ENCODE measurements around the gene DUSP16. TPM values are rescaled to one million over a fixed set of nuclear protein-coding genes. Genes with fewer than 3 reads are reported as not detected.

DUSP16 gene
- total and polyA plus RNA-seq, 2 of the 8 experiments (the other 6 are each of a cell fraction or from before 2014, with no cell fraction given), result 31.6 to 55.9 TPM

DNA sequence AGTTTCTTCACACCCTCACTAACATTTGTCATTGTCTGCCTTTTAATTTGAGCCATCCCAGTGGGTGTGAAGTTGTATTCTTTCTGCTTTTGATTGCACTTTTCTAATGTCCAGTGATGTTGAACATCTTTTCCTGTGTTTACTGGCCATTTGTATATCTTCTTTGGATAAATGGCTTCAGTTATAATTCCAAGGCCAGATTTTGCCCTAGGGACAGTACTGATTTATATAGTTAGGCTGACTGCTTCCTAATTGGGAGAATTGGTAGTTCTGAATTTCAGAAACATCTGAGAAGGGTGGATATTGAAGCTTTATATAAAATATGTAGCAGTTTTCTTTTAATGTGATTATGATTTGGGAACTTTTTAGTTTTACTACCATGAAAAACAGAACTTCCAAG lies 108.3 kb downstream of the DUSP16 start:
- Histone ChIP-seq H3K4me1 (replicated peaks in 1 of 4; ENCODE audit: control insufficient read depth in 3 of 4, insufficient read depth in 4 of 4, low read length in 3 of 4) (peaks cover 0 to 2% (median 0%) of the 10 kb centered on the region in 4 experiments; a peak in 2 of 7 replicates), H3K79me2 (ENCODE audit: control insufficient read depth in 1 of 2, insufficient read depth in 2 of 2, low read length in 2 of 2) (no peaks in the 10 kb centered on the region), H3K27me3 (replicated peaks in 1 of 4; ENCODE audit: control insufficient read depth in 3 of 4, extremely low read depth in 1 of 4, insufficient read depth in 3 of 4, low read length in 3 of 4) (no peaks in the 10 kb centered on the region), H3K4me3 (ENCODE audit: extremely low read depth in 1 of 4, insufficient read depth in 2 of 4, low read depth in 3 of 4, low read length in 4 of 4) (no peak overlapping the region), H2BK12ac (ENCODE audit: low read depth, low read length) (no peak overlapping the region), H3K4me2 (ENCODE audit: insufficient read depth in 1 of 2, low read depth in 2 of 2, low read length in 2 of 2) (no peak overlapping the region), H3K18ac (ENCODE audit: extremely low read depth, low read length) (no peak overlapping the region), H3K4ac (replicated peaks; ENCODE audit: insufficient read length, low read depth, low read length) (no peak overlapping the region), H4K20me1 (replicated peaks in 1 of 2; ENCODE audit: control insufficient read depth in 1 of 2, insufficient read depth in 2 of 2, low read length in 2 of 2) (no peaks in the 10 kb centered on the region), H2BK15ac (ENCODE audit: low read length) (no peak overlapping the region), H3K23me2 (ENCODE audit: low read depth, low read length) (no peaks in the 10 kb centered on the region), H2BK5ac (ENCODE audit: low read depth, low read length) (no peak overlapping the region), H4K5ac (ENCODE audit: insufficient read length, low read depth, low read length) (no peak overlapping the region), H2BK120ac (replicated peaks; ENCODE audit: low read depth, low read length) (no peak overlapping the region), H3K14ac (ENCODE audit: insufficient read length) (no peak overlapping the region), H2AK5ac (ENCODE audit: low read depth, low read length) (no peak overlapping the region), H3K36me3 (ENCODE audit: control insufficient read depth in 2 of 4, insufficient read depth in 4 of 4, low read length in 3 of 4) (no peaks in the 10 kb centered on the region), H2BK20ac (ENCODE audit: low read length) (no peak overlapping the region), H4K91ac (replicated peaks; ENCODE audit: insufficient read length, low read length) (no peak overlapping the region), H3K9me3 (ENCODE audit: insufficient read depth in 2 of 2, low read depth in 1 of 2, low read length in 1 of 2) (no peaks in the 10 kb centered on the region), H3K23ac (ENCODE audit: insufficient read length) (no peak overlapping the region), H4K8ac (ENCODE audit: extremely low read depth, insufficient read depth, low read length) (no peak overlapping the region), H3K27ac (ENCODE audit: low read depth, low read length) (no peak overlapping the region), H2AFZ (ENCODE audit: low read length) (no peak overlapping the region), H3K9ac (replicated peaks in 1 of 4; ENCODE audit: extremely low read depth in 1 of 4, low read depth in 3 of 4, low read length in 3 of 4) (no peak overlapping the region), H3K56ac (replicated peaks; ENCODE audit: insufficient read length, low read depth, low read length) (no peak overlapping the region), H3K79me1 (ENCODE audit: low read depth, low read length) (no peaks in the 10 kb centered on the region)
- FAIRE-seq, result no peak
- TF ChIP-seq SIN3A (conservative IDR thresholded peaks at IDR 0.05 in 1 of 2, IDR thresholded peaks at IDR 0.05 in 1 of 2; ENCODE audit: low read depth in 1 of 2, low read length in 2 of 2) (no peak), BRCA1 (IDR thresholded peaks at IDR 0.05; ENCODE audit: low read depth, low read length) (no peak), JUN (IDR thresholded peaks at IDR 0.05; ENCODE audit: low read depth, low read length) (no peak), CHD2 (IDR thresholded peaks at IDR 0.05; ENCODE audit: low read length) (no peak), NRF1 (IDR thresholded peaks at IDR 0.05; ENCODE audit: low read depth, low read length) (no peak), RFX5 (IDR thresholded peaks at IDR 0.05; ENCODE audit: borderline replicate concordance, low read depth, low read length) (no peak), YY1 (IDR thresholded peaks at IDR 0.05; ENCODE audit: low read depth, low read length) (no peak)
- DNase-seq (ENCODE audit: low read depth in 1 of 2, low spot score in 2 of 2), result no peak
- POLR2A ChIA-PET (ENCODE audit: partially characterized antibody), result interaction anchor here (0.6 to 1.4 kb wide), 2 partner anchors 70 to 271 kb away, joined by 3 read pairs; no protein-coding TSS in a partner anchor
- CTCF ChIA-PET (ENCODE audit: partially characterized antibody), result interaction anchor here (0.8 to 2.1 kb wide), 5 partner anchors 12 to 77 kb away, joined by 3 to 9 read pairs (median 4); no protein-coding TSS in a partner anchor
